Upper lobe of left lung (tissue), 6 donors: ENCODE measurements around the gene SF3A1. TPM values are rescaled to one million over a fixed set of nuclear protein-coding genes. Genes with fewer than 3 reads are reported as not detected.
A peak's percentile ranks its signal among the peaks of the same experiment; 100 is the strongest.

Experiments used
- ATAC-seq, 2 donors: fragments of 200-7000 bp; cut with Tn5 transposase; one replicate each; pipeline ENCODE4 v1.9.1; 2022; ENCODE audit warnings: mild to moderate bottlenecking in 2 of 2, moderate library complexity in 2 of 2; ENCODE audit not compliant: low FRiP score in 2 of 2
- DNase-seq, 2 donors: peaks; one replicate each; pipeline ENCODE4 v3.0.0-alpha.2; 2019 to 2020
- H3K27ac ChIP-seq, 4 donors: fragments of 200-600 bp; sonication (generic); one replicate each; pipeline ENCODE4 v1.5.1; 2016 to 2019
- H3K27me3 ChIP-seq, 4 donors: fragments of 200-600 bp; sonication (generic); one replicate each; pipeline ENCODE4 v1.5.1; 2017 to 2019
- H3K36me3 ChIP-seq, 4 donors: fragments of 200-600 bp; sonication (generic); one replicate each; pipeline ENCODE4 v1.5.1; 2016 to 2019
- H3K4me1 ChIP-seq, 4 donors: fragments of 200-600 bp; sonication (generic); one replicate each; pipeline ENCODE4 v1.5.1; 2018 to 2019
- H3K4me3 ChIP-seq, 4 donors: fragments of 200-600 bp; sonication (generic); one replicate each; pipeline ENCODE4 v1.5.1; 2017 to 2019; ENCODE audit warnings: mild to moderate bottlenecking in 2 of 4, moderate library complexity in 1 of 4
- H3K9me3 ChIP-seq, 4 donors: fragments of 200-600 bp; sonication (generic); one replicate each; pipeline ENCODE4 v1.5.1; 2018 to 2019
- EP300 ChIP-seq, 4 donors: sonication (generic); formaldehyde crosslinking; IDR thresholded peaks; one replicate each; pipeline ENCODE4 v1.5.1; 2017; ENCODE audit warnings: antibody characterized with exemption in 4 of 4, control low read depth in 2 of 4
- POLR2A ChIP-seq, 4 donors: fragments of 450-650 bp; IDR thresholded peaks; one replicate each; pipeline ENCODE4 v1.5.1; 2016 to 2017; ENCODE audit warnings: antibody characterized with exemption in 4 of 4, mild to moderate bottlenecking in 2 of 4
- POLR2AphosphoS5 ChIP-seq, 2 donors: sonication (generic); formaldehyde crosslinking; IDR thresholded peaks; one replicate each; pipeline ENCODE4 v1.5.1; 2017; ENCODE audit warnings: antibody characterized with exemption in 2 of 2
- WGBS, 2 donors: methylation state at CpG; one replicate each; pipeline ENCODE4 v1.1.5; 2017 to 2018; 5-methylcytosine and 5-hydroxymethylcytosine counted together
- total RNA-seq, 6 donors: library from RNA; depleted of rRNA in 4 of 6; stranded (reverse); fragments of >200 nt in 4 of 6; gene quantifications; one replicate each; pipeline versions ENCODE4 v1.1.0 to v1.2.1, GENCODE V29; 2016 to 2021
- TF ChIP-seq, protein P1 (sequence below), 6 experiments: fragments of 450-650 bp in 4 of 6; fragments of 200-600 bp in 2 of 6; sonication (generic) in 2 of 6; IDR thresholded peaks; one replicate each; pipeline ENCODE4 v1.5.1; 2016 to 2019; ENCODE audit warnings: antibody characterized with exemption in 6 of 6
- donor health status: DM: no; HTN: no; CAD: no; lungs with moderate emphysema.
- donor health status: DM: no; HTN: yes; CAD: no; lungs with severe emphysema.

Gene SF3A1
- total RNA-seq, 6 donors from 2014 or later: 89.1 to 204 (median 138) TPM

DNA sequence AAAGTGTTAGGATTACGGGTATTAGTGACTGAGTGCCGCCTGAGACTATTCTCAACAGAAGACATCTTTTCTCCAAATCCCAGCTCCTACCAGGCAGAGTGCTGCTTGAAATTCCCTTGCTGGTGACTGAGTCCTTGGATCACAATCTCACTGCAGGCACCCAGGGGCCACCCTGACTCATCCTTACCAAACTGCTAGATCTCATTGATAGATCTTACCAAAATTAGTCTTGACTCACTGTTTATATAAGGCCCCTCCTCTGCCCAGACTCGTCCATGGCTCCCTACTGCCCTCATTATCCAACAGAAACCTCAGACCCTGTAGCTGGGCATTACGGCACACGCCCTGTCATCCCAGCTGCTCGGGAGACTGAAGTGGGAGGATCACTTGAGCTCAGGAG, 44.6 kb downstream of the SF3A1 start:
- Histone ChIP-seq H3K27me3 (no peaks in the 10 kb centered on the region), H3K27ac (peak overlapping the region; percentile 85 to 94 (median 88)), H3K9me3 (no peaks in the 10 kb centered on the region), H3K36me3 (peaks cover 0 to 5% (median 0%) of the 10 kb centered on the region in 4 donors), H3K4me1 (peaks cover 87 to 98% (median 96%) of the 10 kb centered on the region in 4 donors), H3K4me3 (no peak overlapping the region)
- peak in 1 of 2 donors; percentile 53 for ATAC-seq
- DNase-seq: no peak
- 80 to 86% methylated on average over 6 of the region's 6 CpGs for WGBS, 2 donors
- no peak for TF ChIP-seq EP300 (IDR thresholded peaks at IDR 0.05)
- no peak for TF ChIP-seq POLR2AphosphoS5 (IDR thresholded peaks at IDR 0.05)
- TF ChIP-seq, protein P1, sequence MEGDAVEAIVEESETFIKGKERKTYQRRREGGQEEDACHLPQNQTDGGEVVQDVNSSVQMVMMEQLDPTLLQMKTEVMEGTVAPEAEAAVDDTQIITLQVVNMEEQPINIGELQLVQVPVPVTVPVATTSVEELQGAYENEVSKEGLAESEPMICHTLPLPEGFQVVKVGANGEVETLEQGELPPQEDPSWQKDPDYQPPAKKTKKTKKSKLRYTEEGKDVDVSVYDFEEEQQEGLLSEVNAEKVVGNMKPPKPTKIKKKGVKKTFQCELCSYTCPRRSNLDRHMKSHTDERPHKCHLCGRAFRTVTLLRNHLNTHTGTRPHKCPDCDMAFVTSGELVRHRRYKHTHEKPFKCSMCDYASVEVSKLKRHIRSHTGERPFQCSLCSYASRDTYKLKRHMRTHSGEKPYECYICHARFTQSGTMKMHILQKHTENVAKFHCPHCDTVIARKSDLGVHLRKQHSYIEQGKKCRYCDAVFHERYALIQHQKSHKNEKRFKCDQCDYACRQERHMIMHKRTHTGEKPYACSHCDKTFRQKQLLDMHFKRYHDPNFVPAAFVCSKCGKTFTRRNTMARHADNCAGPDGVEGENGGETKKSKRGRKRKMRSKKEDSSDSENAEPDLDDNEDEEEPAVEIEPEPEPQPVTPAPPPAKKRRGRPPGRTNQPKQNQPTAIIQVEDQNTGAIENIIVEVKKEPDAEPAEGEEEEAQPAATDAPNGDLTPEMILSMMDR (IDR thresholded peaks at IDR 0.05): no peak

DNA sequence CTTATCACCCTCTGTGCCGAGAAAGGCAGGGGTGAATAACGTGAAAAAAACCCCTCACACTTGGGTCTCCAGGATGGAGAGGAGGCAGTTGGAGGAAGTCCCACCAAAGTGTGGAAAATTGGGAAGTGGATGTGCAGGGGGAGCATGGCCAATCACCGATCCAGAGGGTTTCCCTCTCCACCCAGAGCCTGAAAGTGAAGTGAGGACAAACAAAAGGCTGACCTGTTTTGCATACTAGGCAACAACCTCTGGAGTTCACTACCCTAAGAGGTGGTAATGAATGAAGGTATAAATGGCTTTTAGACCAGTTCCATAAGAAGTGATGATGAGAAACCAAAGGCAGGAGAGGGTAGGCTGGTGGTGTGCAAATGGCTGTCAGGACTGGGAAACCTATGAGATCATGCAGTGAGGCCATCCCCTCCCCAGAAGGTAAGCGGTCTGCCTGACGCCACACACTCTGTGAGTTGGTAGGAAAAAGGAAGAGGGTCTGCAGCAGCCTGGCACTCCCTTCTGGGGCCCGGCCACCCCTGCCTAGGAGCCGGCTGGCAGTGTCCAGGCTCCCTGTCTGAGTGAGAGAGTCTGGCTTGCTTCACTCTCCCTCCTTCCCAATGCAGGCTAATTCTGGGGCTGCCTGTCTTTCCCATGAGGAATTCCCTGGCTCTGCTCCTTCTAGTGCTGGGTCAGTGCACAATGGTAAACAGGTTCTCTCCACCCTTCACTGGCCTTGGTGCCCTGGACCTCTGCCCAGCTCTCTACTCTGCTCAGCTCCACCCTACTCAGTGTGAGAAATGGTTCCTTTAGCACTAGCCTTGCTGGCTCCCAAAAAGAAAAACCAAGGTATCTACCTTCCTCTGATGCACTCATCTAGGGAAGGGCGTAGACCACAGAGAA, 45.6 kb downstream of the SF3A1 start:
- Histone ChIP-seq H3K27me3 (no peaks in the 10 kb centered on the region), H3K4me3 (no peak overlapping the region), H3K9me3 (no peaks in the 10 kb centered on the region), H3K4me1 (peaks cover 92 to 98% (median 97%) of the 10 kb centered on the region in 4 donors), H3K27ac (peak overlapping the region; percentile 85 to 94 (median 88)), H3K36me3 (peaks cover 0 to 5% (median 0%) of the 10 kb centered on the region in 4 donors)
- DNase-seq (peak in 1 of 2 donors; percentile 85), ATAC-seq (peak; percentile 71 to 88)
- TF ChIP-seq POLR2A (IDR thresholded peaks at IDR 0.05): peak in 1 of 4 donors; percentile 9
- TF ChIP-seq POLR2AphosphoS5 (IDR thresholded peaks at IDR 0.05): peak in 1 of 2 donors; percentile 64
- TF ChIP-seq, protein P1 (IDR thresholded peaks at IDR 0.05): no peak
- WGBS, 2 donors: 32 to 47% methylated on average over 7 to 8 of the region's 8 CpGs

DNA sequence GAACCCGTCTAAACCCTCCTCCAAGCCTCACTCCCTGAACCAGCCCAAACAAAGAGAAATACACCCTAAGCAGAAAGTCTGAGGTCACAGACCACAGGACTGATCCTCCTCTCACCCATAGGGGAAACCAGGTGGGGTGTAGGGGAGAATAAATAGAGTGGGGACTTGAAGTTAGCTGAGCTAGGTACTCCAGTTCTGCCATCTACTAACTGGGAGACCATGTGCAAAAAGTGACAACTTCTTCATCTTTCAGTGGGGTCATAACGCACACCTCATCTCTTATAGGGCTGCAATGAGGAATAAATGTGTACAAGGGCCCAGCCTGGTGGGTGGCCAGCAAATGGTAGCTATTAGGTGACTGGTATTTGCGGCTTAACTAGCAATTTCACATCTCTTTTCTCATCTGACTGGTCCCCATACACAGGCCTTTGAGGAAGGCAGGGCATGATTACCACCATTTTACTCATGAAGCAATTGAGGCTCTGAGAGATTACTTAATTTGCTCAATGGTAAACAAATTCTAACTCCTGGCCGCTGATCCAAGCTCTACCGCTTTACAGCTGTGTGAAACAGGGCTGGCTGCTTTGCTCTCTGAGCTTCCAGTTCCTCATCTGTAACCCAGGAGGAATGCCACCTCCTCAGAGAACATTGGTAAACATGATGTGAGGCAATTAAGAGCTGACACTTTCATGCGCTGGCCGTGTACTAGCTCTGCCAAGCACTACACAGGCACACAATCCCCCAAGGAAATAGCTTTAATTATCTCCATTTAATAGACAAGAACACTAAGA, 46.5 kb downstream of the SF3A1 start:
- TF ChIP-seq EP300 (IDR thresholded peaks at IDR 0.05): peak in 1 of 4 donors; percentile 70
- peak in 1 of 4 donors; percentile 45 for TF ChIP-seq POLR2A (IDR thresholded peaks at IDR 0.05)
- TF ChIP-seq, protein P1 (IDR thresholded peaks at IDR 0.05): no peak
- TF ChIP-seq POLR2AphosphoS5 (IDR thresholded peaks at IDR 0.05): peak; percentile 62 to 86
- Histone ChIP-seq H3K4me1 (peaks cover 93 to 98% (median 97%) of the 10 kb centered on the region in 4 donors), H3K27ac (peak overlapping the region; percentile 85 to 94 (median 88)), H3K4me3 (no peak overlapping the region), H3K36me3 (no peaks in the 10 kb centered on the region), H3K27me3 (no peaks in the 10 kb centered on the region), H3K9me3 (no peaks in the 10 kb centered on the region)
- WGBS, 2 donors: 37 to 50% methylated on average over 7 of the region's 7 CpGs
- DNase-seq (peak in 1 of 2 donors; percentile 90), ATAC-seq (peak; percentile 72 to 86)

DNA sequence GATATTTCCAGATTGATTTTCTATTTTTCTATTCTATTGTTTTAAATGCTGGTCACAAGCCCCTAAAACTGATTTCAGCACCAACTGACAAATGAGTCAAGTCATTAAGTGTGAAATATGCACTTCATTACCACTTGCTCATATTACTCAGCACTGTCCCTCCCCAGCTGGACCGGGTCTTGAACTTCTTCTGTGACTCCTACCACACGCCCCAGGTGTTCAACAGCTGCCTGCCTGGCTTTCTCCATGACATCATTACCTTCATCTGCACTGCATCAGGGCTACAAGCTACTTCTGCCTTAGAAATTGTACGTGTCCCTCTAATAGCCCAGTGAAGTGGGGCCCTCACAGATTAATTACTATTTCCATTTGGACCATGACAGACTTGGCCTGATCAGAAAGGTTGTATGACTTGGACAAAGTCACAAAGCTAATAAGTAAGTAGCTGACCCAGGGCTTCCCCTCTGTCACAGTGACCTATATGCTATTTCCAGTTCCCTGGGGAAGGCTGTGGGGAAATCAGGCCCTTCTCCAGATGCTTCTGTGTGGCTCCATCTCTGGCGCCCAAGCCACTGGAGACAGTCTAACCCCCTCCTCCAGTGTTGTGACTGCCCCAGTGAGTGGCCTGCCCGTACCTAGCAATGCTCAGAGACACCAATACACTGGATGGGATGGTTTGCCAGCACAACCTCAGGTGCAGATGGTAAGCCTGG, 48.0 kb downstream of the SF3A1 start:
- DNase-seq (no peak), ATAC-seq (no peak)
- Histone ChIP-seq H3K36me3 (peaks cover 0 to under 1% (median 0%) of the 10 kb centered on the region in 4 donors), H3K4me1 (peaks cover 96 to 98% (median 98%) of the 10 kb centered on the region in 4 donors), H3K27ac (peak overlapping the region; percentile 85 to 94 (median 88)), H3K4me3 (no peak overlapping the region), H3K9me3 (no peaks in the 10 kb centered on the region), H3K27me3 (no peaks in the 10 kb centered on the region)
- WGBS, 2 donors: 69 to 75% methylated on average over 5 of the region's 5 CpGs
- TF ChIP-seq POLR2AphosphoS5 (IDR thresholded peaks at IDR 0.05): peak; percentile 3 to 41
- TF ChIP-seq EP300 (IDR thresholded peaks at IDR 0.05): no peak
